T-helper 17 cell (primary cell): ENCODE data around the gene LRCH1. TPM values are rescaled to one million over a fixed set of nuclear protein-coding genes. Genes with fewer than 3 reads are reported as not detected.
A peak's percentile ranks its signal among the peaks of the same experiment; 100 is the strongest.
"Not testable (repeated sequence)": the region's sequence is repeated elsewhere in the genome, so short reads cannot be mapped to it uniquely, and the experiment has no call there.

Source experiments
- ATAC-seq: fragments of 150-1000 bp; cut with Tn5 transposase; 2 replicates; pipeline ENCODE4 v1.10.0; 2021; ENCODE audit warnings: mild to moderate bottlenecking, moderate library complexity
- DNase-seq, 3 donors: peaks; one replicate each; pipeline versions ENCODE4 v3.0.0 to v3.0.0-alpha.2; 2020 to 2021
- H3K9me3 ChIP-seq: one replicate; pipeline ENCODE4 v1.7.0; 2013; ENCODE audit warnings: low read length, mild to moderate bottlenecking; ENCODE audit not compliant: control insufficient read depth, poor library complexity, severe bottlenecking
- H3K27ac Mint-ChIP-seq: one replicate; pipeline ENCODE4 v1.8.0; 2022; ENCODE audit warnings: mild to moderate bottlenecking, moderate library complexity, mixed read lengths
- H3K27me3 Mint-ChIP-seq: one replicate; pipeline ENCODE4 v1.8.0; 2022; ENCODE audit warnings: mixed read lengths
- H3K36me3 Mint-ChIP-seq: one replicate; pipeline ENCODE4 v1.8.0; 2022; ENCODE audit warnings: low read depth, mixed read lengths
- H3K4me1 Mint-ChIP-seq: one replicate; pipeline ENCODE4 v1.8.0; 2022; ENCODE audit warnings: mild to moderate bottlenecking, mixed read lengths
- H3K4me3 Mint-ChIP-seq: one replicate; pipeline ENCODE4 v1.8.0; 2022; ENCODE audit warnings: mild to moderate bottlenecking, moderate library complexity, mixed read lengths
- total RNA-seq, 4 donors: library from RNA in 2 of 4; stranded (reverse) in 2 of 4; gene quantifications; one replicate each; pipeline ENCODE4 v1.2.3 and lab custom pipeline; 2022 to 2026

LRCH1 gene, protein sequence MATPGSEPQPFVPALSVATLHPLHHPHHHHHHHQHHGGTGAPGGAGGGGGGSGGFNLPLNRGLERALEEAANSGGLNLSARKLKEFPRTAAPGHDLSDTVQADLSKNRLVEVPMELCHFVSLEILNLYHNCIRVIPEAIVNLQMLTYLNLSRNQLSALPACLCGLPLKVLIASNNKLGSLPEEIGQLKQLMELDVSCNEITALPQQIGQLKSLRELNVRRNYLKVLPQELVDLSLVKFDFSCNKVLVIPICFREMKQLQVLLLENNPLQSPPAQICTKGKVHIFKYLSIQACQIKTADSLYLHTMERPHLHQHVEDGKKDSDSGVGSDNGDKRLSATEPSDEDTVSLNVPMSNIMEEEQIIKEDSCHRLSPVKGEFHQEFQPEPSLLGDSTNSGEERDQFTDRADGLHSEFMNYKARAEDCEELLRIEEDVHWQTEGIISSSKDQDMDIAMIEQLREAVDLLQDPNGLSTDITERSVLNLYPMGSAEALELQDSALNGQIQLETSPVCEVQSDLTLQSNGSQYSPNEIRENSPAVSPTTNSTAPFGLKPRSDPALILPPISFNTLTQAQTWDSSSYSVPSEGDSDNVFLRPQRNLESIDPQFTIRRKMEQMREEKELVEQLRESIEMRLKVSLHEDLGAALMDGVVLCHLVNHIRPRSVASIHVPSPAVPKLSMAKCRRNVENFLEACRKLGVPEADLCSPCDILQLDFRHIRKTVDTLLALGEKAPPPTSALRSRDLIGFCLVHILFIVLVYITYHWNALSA
- total RNA-seq (10 to 100 TPM; 18.5 to 19.0 TPM), total RNA-seq (lab: John Stamatoyannopoulos, UW) (31.4 to 40.3 reads per million in 2 donors)

DNA sequence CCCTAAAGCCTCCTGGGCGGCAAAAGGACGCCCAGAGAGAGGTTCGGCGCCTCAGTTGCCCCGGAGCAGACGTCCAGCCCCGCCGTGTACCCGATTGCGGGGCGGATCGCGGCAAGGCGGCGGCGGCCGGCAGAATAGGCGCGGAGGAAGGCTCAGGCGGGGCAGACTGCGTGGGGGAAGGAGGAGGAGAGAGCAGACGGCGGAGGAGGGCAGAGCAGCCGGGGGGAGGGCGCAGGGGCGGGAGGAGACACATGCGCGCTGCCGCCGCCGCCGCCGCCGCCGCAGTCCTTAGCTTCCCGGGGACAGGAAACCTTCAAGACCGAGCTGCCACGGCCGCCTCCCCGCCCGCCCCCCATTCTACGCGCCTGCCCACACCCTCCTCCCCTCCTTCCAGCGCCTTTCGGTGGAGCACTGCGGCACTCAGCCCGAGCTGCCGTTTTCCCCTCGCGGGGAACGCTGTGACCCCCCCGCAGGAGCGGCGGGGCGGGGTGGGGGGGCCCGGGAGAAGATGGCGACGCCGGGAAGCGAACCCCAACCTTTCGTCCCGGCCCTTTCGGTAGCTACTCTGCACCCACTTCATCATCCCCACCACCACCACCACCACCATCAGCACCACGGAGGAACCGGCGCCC, at the start of gene LRCH1:
TSS of gene LRCH1 (plus strand) at position 282 of the 632 bp plus-strand sequence. CDS start at position 509, 227 bp downstream.
- Mint-ChIP-seq H3K27me3 (no peaks in the 10 kb centered on the region), H3K4me1 (peaks cover 33% of the 10 kb centered on the region), H3K4me3 (peak within 1 kb of the TSS; percentile 96)

DNA sequence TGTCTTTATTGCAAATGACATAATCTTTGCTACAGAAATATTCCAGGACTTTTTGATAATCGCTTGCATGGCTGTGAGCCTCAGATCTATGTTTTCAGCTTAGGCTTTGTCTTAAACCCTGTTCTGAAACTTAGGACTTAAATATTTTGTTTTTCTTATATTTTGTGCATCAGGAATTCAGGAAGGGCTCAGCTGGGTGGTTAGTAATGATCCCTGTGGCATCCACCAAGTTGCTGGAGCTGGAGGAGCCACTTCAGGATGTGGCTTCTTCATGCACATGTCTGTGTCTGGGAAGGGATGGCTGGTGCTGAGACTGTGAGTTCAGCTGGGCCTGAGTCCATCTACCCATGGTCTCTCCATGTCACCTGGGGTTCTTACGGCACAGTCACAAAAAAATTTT, 48.9 kb upstream of the LRCH1 start:
- no peak for ATAC-seq
- Mint-ChIP-seq H3K27me3 (peaks cover 4% of the 10 kb centered on the region), H3K27ac (no peak overlapping the region)

More for the DNA sequence above, at the start of gene LRCH1:
- no peaks in the 10 kb centered on the region for H3K9me3 ChIP-seq
- ATAC-seq (peak; percentile 83), DNase-seq (peak; percentile 65 to 79 (median 78))
- Mint-ChIP-seq H3K27ac (peak within 1 kb of the TSS; percentile 94), H3K36me3 (no peaks in the 10 kb centered on the region)

DNA sequence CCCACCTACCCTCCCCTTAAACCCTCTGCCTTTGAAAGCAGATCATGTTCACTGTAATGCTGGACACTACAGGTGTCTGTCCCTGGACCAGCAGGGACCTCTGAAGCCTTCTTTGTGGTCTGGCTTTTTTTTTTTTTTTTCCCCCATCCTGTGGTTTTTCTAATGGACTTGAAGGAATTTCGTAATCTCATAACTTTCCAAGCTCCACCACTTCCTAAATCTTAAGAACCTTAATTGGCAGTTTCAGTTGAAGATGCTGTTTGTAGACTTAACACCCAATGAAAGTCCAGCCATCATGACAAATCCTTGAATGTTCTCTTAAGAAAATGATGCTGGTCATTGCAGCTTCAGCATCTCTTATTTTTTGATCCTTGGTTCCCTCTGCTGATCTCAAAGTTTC, 45.0 kb upstream of the LRCH1 start:
- DNase-seq: no peak
- no peaks in the 10 kb centered on the region for H3K36me3 Mint-ChIP-seq

More for the DNA sequence above, 48.9 kb upstream of the LRCH1 start:
- no peaks in the 10 kb centered on the region for H3K36me3 Mint-ChIP-seq
- H3K4me1 Mint-ChIP-seq: no peaks in the 10 kb centered on the region
- no peaks in the 10 kb centered on the region for H3K9me3 ChIP-seq
- DNase-seq: no peak
- no peak overlapping the region for H3K4me3 Mint-ChIP-seq

DNA sequence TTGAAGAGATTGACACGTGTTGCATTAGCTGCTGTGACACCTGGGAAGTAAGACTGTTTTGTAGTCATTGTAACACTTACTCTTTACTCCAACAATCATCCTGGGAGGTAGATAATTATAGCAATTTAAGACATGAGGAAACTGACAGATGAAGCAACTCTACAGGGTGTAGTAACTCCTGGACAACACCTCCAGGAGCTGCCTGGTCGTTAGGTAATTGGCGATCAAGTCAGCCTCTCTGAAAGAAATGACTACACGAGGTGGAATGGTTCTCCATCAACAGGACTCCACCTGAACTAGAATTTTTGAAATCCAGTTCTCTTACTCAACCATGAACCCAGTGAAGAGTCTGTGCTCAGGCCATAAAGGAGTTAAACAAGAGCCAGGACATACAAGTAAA, 43.0 kb upstream of the LRCH1 start:
- ATAC-seq: no peak
- no peaks in the 10 kb centered on the region for H3K4me1 Mint-ChIP-seq
- no peaks in the 10 kb centered on the region for H3K36me3 Mint-ChIP-seq
- DNase-seq: no peak
- no peaks in the 10 kb centered on the region for H3K9me3 ChIP-seq
- H3K27ac Mint-ChIP-seq: no peak overlapping the region
- H3K4me3 Mint-ChIP-seq: no peak overlapping the region
- peaks cover 20% of the 10 kb centered on the region for H3K27me3 Mint-ChIP-seq

More for the DNA sequence above, 45.0 kb upstream of the LRCH1 start:
- Mint-ChIP-seq H3K4me1 (no peaks in the 10 kb centered on the region), H3K27ac (no peak overlapping the region), H3K27me3 (peaks cover 9% of the 10 kb centered on the region), H3K4me3 (no peak overlapping the region)
- no peak for ATAC-seq
- H3K9me3 ChIP-seq: no peaks in the 10 kb centered on the region

DNA sequence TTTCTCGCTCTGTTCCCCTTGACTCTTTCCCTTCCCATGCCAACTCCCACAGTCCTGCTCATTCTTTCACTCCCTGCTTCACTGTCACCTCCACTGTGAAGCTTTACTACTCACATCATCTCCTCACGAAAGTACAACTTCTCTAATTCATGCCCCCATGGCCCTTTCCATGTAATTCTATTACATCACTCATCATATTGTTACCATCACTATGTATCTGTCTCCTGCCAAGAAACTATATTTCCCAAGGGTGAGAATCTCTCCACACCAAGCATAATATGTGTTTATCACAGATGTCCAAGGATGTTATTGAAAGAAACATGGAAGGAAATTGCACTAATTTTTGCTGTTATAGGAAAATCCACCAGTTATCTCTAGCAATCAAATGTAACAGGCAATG, 37.2 kb upstream of the LRCH1 start:
- ATAC-seq: no peak
- no peaks in the 10 kb centered on the region for H3K9me3 ChIP-seq
- H3K4me3 Mint-ChIP-seq: no peak overlapping the region
- peaks cover 48% of the 10 kb centered on the region for H3K27me3 Mint-ChIP-seq
- H3K4me1 Mint-ChIP-seq: no peaks in the 10 kb centered on the region
- no peak for DNase-seq
- no peaks in the 10 kb centered on the region for H3K36me3 Mint-ChIP-seq
- no peak overlapping the region for H3K27ac Mint-ChIP-seq

DNA sequence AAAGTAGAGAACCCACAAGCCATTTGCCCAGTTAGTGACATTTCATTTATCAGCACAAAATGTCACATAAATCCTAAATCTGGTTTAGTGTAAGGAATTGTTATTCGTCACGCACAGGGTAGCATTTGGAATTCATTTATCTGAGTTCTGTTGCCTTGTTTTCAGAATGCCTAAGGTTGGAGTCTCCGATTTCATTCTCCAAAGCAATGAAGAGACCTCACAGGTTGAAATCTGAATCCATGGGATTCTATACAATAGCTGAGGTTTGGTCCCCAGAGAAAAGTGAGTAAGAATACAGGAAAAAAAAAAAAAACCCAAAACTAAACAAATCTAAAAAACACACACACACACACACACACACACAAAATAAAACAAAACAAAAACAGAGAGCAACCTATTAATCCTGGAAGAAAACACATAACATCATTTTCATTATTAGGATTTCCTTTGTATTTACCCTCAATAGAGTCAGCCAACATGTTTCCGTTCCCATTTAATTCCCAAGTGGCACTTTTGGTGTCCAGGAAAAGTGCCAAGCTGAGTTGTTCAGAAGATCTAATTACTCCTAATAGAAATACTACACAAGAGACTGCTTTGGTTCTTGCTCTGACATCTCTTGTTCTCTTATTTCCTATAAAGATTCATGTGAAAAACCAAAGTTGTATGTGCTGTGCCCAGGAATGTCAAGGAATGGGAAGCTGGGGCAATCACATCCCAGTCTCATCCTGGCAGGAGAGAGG, 36.2 kb upstream of the LRCH1 start:
- Mint-ChIP-seq H3K27ac (no peak overlapping the region), H3K4me3 (no peak overlapping the region), H3K27me3 (peaks cover 48% of the 10 kb centered on the region), H3K36me3 (no peaks in the 10 kb centered on the region), H3K4me1 (no peaks in the 10 kb centered on the region)
- H3K9me3 ChIP-seq: no peaks in the 10 kb centered on the region
- no peak for ATAC-seq
- no peak for DNase-seq

DNA sequence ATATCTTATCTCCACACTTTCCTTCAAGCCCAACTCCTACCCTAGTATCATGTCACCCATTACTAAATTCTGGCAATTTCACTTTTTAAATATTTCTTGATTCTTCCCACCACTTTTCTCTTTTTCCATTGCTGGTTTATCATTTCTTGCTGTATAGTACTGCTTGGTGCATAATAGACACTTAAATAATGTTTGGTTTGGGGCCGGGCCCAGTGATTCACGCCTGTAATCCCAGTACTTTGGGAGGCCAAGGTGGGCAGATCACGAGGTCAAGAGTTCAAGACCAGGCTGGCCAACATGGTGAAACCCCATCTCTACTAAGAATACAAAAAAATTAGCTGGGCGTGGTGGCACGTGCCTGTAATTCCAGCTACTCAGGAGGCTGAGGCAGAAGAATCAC, 35.2 kb upstream of the LRCH1 start:
- not testable (repeated sequence) for H3K9me3 ChIP-seq, DNase-seq, ATAC-seq, H3K27ac Mint-ChIP-seq, H3K4me1 Mint-ChIP-seq, H3K36me3 Mint-ChIP-seq, H3K4me3 Mint-ChIP-seq
- H3K27me3 Mint-ChIP-seq: peaks cover 43% of the 10 kb centered on the region

DNA sequence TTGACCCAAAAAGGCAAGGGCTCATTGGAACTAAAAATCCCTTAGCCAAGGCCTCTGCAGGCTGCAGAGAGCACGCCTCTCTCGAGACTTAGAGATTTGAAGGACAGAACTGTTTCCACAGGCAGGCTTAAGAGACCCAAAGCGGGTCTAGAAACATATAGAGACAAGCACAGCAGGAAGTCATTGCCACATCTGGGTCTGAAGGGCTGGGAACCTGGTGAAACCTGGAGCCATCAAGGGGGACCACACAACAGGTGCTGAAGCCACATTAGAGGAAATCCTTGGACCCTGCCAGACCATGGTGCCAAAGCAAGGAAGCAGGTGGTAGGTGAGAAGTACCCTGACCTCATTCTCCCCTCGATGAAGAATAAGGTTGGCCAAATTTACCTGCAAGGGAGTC, 33.8 kb upstream of the LRCH1 start:
- H3K9me3 ChIP-seq: no peaks in the 10 kb centered on the region
- peaks cover 44% of the 10 kb centered on the region for H3K27me3 Mint-ChIP-seq
- no peak overlapping the region for H3K4me3 Mint-ChIP-seq
- DNase-seq (no peak), ATAC-seq (no peak)
- H3K36me3 Mint-ChIP-seq: no peaks in the 10 kb centered on the region
- no peak overlapping the region for H3K27ac Mint-ChIP-seq
- no peaks in the 10 kb centered on the region for H3K4me1 Mint-ChIP-seq

DNA sequence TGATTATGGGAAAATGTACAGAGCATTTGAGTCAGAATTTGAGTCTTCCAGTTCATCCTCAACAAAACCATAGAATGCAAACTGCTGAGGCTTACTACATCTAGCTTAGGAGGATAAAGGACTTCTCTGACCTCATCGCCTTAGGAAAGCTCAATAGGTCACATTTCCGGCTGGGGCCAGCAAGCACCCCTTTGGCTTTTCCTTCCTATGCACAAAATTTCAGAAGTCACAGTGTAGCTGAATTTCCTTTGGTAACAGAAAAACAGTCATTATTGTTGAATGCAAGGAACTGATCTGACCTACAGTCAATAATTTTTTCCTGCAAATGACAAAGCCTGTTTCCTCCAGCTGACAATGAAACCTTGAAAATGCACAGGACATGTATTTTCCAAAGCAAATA, 32.8 kb upstream of the LRCH1 start:
- ATAC-seq: no peak
- no peak for DNase-seq
- no peaks in the 10 kb centered on the region for H3K4me1 Mint-ChIP-seq
- H3K36me3 Mint-ChIP-seq: no peaks in the 10 kb centered on the region
- H3K27me3 Mint-ChIP-seq: peaks cover 39% of the 10 kb centered on the region
- no peak overlapping the region for H3K27ac Mint-ChIP-seq
- H3K4me3 Mint-ChIP-seq: no peak overlapping the region
- H3K9me3 ChIP-seq: no peaks in the 10 kb centered on the region

DNA sequence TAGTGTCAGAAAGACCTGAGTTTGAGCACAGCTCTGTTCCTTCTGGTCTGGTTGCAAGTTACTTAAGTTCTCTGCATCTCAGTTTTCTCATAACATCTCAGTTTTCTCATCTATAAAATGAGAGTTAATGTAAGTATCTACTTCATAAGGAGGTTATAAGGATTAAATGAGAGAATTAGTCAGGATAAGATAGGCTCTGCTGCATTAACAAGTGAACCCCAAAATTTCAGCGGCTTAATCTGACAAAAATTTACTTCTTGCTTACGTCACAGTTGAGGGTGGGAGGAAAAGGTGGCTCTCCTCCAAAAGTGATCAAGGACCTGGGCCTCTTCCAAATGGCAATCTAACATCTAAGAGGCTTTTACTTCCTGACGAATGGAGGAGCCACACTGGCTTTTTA, 31.5 kb upstream of the LRCH1 start:
- Mint-ChIP-seq H3K36me3 (peaks cover 3% of the 10 kb centered on the region), H3K27ac (no peak overlapping the region), H3K4me1 (peaks cover 2% of the 10 kb centered on the region), H3K4me3 (no peak overlapping the region), H3K27me3 (peaks cover 48% of the 10 kb centered on the region)
- ATAC-seq (no peak), DNase-seq (no peak)
- H3K9me3 ChIP-seq: no peaks in the 10 kb centered on the region

DNA sequence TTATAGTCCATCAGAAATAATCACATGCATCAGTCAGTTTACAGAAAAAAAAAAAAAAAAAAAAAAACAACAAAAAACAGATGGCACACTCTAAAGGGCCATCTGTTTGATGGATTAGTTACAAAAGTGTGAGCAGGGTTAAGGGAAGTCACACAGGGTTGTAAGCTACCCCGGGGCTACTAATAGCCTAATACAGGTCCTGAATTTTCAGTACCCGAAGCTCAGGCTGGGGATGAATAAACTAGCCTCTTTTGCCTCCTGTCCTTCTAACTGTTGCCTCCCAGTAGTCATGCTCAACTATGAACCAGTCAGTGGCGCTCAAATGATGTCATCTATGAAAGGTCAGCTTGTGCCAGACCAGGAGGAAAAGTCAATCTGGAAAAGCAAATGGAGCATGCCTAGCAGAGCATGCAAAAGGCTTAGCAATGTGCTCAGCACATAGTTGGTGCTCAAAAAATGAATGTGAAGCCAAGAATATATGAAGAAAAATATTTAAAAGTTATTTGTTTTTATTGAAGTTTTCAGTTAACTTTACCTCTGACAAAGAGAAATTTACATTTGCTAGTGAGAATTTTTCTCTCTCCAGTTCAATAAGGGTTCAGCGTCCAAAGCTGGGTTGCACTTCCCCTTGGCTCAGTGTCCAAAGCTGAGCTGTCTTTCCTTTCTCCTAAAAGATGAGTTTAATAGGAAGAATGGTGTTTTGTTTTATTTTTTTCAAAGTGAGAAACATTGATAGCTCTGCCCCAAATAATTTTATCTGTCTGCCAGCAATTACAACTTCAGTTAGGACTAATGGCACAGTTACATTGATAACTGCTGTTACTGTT, 30.8 kb upstream of the LRCH1 start:
- ATAC-seq (no peak), DNase-seq (no peak)
- Mint-ChIP-seq H3K36me3 (peaks cover 3% of the 10 kb centered on the region), H3K4me1 (peaks cover 2% of the 10 kb centered on the region), H3K27me3 (peaks cover 46% of the 10 kb centered on the region), H3K4me3 (no peak overlapping the region), H3K27ac (no peak overlapping the region)
- no peaks in the 10 kb centered on the region for H3K9me3 ChIP-seq

DNA sequence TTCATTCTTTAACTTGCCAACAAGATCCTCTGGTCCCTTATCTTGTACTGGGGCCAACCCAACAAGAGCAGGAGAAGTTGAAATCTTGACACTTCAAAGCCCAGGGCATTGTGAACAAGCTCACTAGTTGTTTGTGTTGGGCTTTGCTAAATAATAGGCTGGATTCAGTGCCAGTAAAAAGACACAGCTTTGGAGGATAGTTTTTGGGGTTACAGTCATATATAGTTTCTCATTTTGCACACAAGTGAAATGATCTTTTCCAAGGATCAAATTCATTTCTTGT, 30.3 kb upstream of the LRCH1 start:
- no peak overlapping the region for H3K27ac Mint-ChIP-seq
- peaks cover 2% of the 10 kb centered on the region for H3K4me1 Mint-ChIP-seq
- H3K9me3 ChIP-seq: no peaks in the 10 kb centered on the region
- no peak overlapping the region for H3K4me3 Mint-ChIP-seq
- ATAC-seq (no peak), DNase-seq (no peak)
- H3K36me3 Mint-ChIP-seq: peaks cover 3% of the 10 kb centered on the region
- H3K27me3 Mint-ChIP-seq: peaks cover 41% of the 10 kb centered on the region
